ENCODE measurements around the gene COG1.

COG1 gene

DNA sequence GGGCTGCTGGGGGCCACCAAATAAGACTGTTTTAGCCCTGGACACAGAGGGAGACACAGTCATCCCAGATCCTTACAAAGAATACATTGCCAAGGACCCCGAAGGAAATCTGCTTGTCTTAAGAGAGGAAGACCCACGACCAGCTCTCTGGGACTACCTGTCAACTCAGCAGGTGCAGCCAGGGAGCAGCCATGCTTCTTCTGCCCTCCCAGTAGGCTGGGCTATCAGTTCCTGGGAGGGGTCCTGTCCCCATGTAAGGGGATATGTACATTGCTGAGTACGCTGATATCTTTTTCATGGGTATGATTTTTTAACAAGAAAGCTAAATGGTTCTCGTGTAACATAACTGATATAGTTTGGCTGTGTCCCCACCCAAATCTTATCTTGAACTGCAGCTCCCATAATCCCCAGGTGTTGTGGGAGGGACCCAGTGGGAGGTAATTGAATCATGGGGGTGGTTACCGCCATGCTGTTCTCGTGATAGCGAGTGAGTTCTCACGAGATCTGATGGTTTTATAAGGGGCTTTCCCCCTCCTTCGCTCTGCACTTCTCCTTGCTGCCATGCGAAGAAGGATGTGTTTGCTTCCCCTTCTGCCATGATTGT is 16.8 kb upstream of the COG1 start:
- Histone ChIP-seq H3K27ac (ENCODE audit: low read length) (no peak overlapping the region), H3K9me3 (ENCODE audit: control insufficient read depth, low read depth, low read length) (no peaks in the 10 kb centered on the region), H3K4me3 (ENCODE audit: low read length) (no peak overlapping the region), H3K9ac (ENCODE audit: low read length) (no peak overlapping the region), H3K27me3 (ENCODE audit: control insufficient read depth, insufficient read depth, low read length) (no peaks in the 10 kb centered on the region), H3K36me3 (ENCODE audit: control insufficient read depth, low read depth, low read length) (no peaks in the 10 kb centered on the region), H3K4me1 (ENCODE audit: control insufficient read depth, low read depth, low read length) (peaks cover 6% of the 10 kb centered on the region)

DNA sequence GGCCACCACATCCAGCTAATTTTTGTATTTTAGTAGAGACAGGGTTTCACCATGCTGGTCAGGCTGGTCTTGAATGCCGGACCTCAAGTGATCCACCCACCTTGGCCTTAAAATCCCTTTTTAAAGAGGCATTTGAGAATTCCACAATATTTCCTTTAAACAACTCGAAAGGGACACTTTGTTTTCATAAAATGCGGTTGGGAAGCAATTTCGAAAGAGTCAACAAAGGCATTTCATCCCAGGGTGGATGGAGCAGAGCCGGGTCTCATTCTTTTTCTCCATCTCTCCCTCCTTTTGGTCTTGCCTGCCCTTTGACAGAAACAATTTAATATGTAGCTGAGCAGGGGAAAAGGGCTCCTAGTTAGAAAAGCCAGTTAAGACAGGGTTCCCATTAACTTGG is 13.5 kb upstream of the COG1 start:
- no peaks in the 10 kb centered on the region for H3K36me3 ChIP-seq (ENCODE audit: control insufficient read depth, low read depth, low read length)
- H3K27ac ChIP-seq (ENCODE audit: low read length) = no peak overlapping the region
- no peak overlapping the region for H3K4me3 ChIP-seq (ENCODE audit: low read length)
- no peaks in the 10 kb centered on the region for H3K27me3 ChIP-seq (ENCODE audit: control insufficient read depth, insufficient read depth, low read length)
- no peak overlapping the region for H3K9ac ChIP-seq (ENCODE audit: low read length)
- no peaks in the 10 kb centered on the region for H3K9me3 ChIP-seq (ENCODE audit: control insufficient read depth, low read depth, low read length)
- no peaks in the 10 kb centered on the region for H3K4me1 ChIP-seq (ENCODE audit: control insufficient read depth, low read depth, low read length)

DNA sequence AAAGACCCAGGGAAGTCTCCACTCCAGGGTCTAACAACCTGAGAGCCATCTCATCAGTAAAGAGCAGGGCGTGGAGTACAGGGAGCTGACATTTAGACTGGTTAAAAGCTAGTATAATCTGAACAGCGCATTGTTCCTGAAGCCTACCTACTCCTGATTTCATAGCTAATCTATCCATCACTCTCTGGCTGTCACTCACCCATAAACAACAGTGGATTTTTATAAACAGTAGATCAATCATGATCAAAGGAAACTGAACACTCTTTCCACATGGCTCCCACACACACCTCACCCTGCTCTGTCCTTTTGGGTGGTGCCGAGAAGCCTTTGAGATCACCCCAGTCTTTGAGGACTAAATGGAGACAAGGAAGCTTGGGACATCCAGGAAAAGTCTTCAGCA is 13.0 kb upstream of the COG1 start:
- H3K9ac ChIP-seq (ENCODE audit: low read length) = no peak overlapping the region
- no peaks in the 10 kb centered on the region for H3K4me1 ChIP-seq (ENCODE audit: control insufficient read depth, low read depth, low read length)
- no peak overlapping the region for H3K27ac ChIP-seq (ENCODE audit: low read length)
- no peaks in the 10 kb centered on the region for H3K27me3 ChIP-seq (ENCODE audit: control insufficient read depth, insufficient read depth, low read length)
- no peak overlapping the region for H3K4me3 ChIP-seq (ENCODE audit: low read length)
- H3K36me3 ChIP-seq (ENCODE audit: control insufficient read depth, low read depth, low read length) = no peaks in the 10 kb centered on the region
- no peaks in the 10 kb centered on the region for H3K9me3 ChIP-seq (ENCODE audit: control insufficient read depth, low read depth, low read length)

DNA sequence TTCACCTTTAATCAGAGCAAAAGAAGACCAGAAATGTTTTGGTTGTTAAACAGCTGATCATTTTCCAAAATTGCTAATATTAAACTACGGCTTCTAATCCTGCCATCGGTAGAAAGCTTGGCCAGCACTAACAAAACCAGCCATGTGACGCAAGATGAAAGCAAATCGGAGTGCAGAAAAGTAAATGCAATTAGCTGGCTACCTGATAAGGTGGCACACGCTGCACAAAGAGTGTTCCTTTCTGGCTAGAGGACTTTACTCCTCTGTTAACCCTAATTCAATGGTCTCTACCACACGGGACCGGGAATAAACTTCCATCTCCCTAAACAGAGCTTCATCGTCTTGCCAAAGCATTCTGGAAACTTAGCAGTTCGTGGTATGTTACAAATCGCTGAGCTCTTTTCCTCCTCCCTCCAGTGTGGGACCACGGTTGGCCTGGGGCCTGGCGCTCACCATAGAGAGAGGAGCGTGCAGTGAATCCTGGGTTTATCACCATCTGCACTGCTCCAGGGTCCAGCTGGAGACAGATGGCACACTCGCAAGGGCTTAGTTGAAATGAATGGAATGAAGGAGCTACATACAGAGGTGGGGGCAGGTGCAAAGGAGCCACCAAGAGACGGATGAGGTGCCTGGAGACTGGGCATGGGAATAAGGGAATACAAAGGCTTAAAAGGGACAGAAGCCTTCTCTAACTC is 10.1 kb upstream of the COG1 start:
- no peak overlapping the region for H3K27ac ChIP-seq (ENCODE audit: low read length)
- no peak overlapping the region for H3K4me3 ChIP-seq (ENCODE audit: low read length)
- no peaks in the 10 kb centered on the region for H3K27me3 ChIP-seq (ENCODE audit: control insufficient read depth, insufficient read depth, low read length)
- no peaks in the 10 kb centered on the region for H3K9me3 ChIP-seq (ENCODE audit: control insufficient read depth, low read depth, low read length)
- H3K36me3 ChIP-seq (ENCODE audit: control insufficient read depth, low read depth, low read length) = no peaks in the 10 kb centered on the region
- no peaks in the 10 kb centered on the region for H3K4me1 ChIP-seq (ENCODE audit: control insufficient read depth, low read depth, low read length)
- no peak overlapping the region for H3K9ac ChIP-seq (ENCODE audit: low read length)

GRCh38 chr17:73184136-73184993 is 8.5 kb upstream of the COG1 start:
- Histone ChIP-seq H3K9me3 (ENCODE audit: control insufficient read depth, low read depth, low read length) (no peaks in the 10 kb centered on the region), H3K4me1 (ENCODE audit: control insufficient read depth, low read depth, low read length) (no peaks in the 10 kb centered on the region), H3K36me3 (ENCODE audit: control insufficient read depth, low read depth, low read length) (no peaks in the 10 kb centered on the region), H3K27ac (ENCODE audit: low read length) (no peak overlapping the region), H3K9ac (ENCODE audit: low read length) (no peak overlapping the region), H3K4me3 (ENCODE audit: low read length) (no peak overlapping the region), H3K27me3 (ENCODE audit: control insufficient read depth, insufficient read depth, low read length) (no peaks in the 10 kb centered on the region)

GRCh38 chr17:73186283-73187050 is 6.4 kb upstream of the COG1 start:
- Histone ChIP-seq H3K9me3 (ENCODE audit: control insufficient read depth, low read depth, low read length) (no peaks in the 10 kb centered on the region), H3K36me3 (ENCODE audit: control insufficient read depth, low read depth, low read length) (no peaks in the 10 kb centered on the region), H3K4me1 (ENCODE audit: control insufficient read depth, low read depth, low read length) (no peaks in the 10 kb centered on the region), H3K27ac (ENCODE audit: low read length) (no peak overlapping the region), H3K4me3 (ENCODE audit: low read length) (no peak overlapping the region), H3K9ac (ENCODE audit: low read length) (no peak overlapping the region), H3K27me3 (ENCODE audit: control insufficient read depth, insufficient read depth, low read length) (no peaks in the 10 kb centered on the region)

GRCh38 chr17:73187203-73187769 is 5.6 kb upstream of the COG1 start:
- no peak overlapping the region for H3K27ac ChIP-seq (ENCODE audit: low read length)
- no peaks in the 10 kb centered on the region for H3K36me3 ChIP-seq (ENCODE audit: control insufficient read depth, low read depth, low read length)
- H3K9me3 ChIP-seq (ENCODE audit: control insufficient read depth, low read depth, low read length) = no peaks in the 10 kb centered on the region
- H3K4me1 ChIP-seq (ENCODE audit: control insufficient read depth, low read depth, low read length) = no peaks in the 10 kb centered on the region
- H3K4me3 ChIP-seq (ENCODE audit: low read length) = no peak overlapping the region
- H3K27me3 ChIP-seq (ENCODE audit: control insufficient read depth, insufficient read depth, low read length) = no peaks in the 10 kb centered on the region
- H3K9ac ChIP-seq (ENCODE audit: low read length) = no peak overlapping the region

GRCh38 chr17:73188011-73188410 is 4.8 kb upstream of the COG1 start:
- Histone ChIP-seq H3K4me3 (ENCODE audit: low read length) (no peak overlapping the region), H3K9ac (ENCODE audit: low read length) (no peak overlapping the region), H3K27ac (ENCODE audit: low read length) (no peak overlapping the region), H3K36me3 (ENCODE audit: control insufficient read depth, low read depth, low read length) (no peaks in the 10 kb centered on the region), H3K27me3 (ENCODE audit: control insufficient read depth, insufficient read depth, low read length) (no peaks in the 10 kb centered on the region), H3K9me3 (ENCODE audit: control insufficient read depth, low read depth, low read length) (no peaks in the 10 kb centered on the region), H3K4me1 (ENCODE audit: control insufficient read depth, low read depth, low read length) (no peaks in the 10 kb centered on the region)

DNA sequence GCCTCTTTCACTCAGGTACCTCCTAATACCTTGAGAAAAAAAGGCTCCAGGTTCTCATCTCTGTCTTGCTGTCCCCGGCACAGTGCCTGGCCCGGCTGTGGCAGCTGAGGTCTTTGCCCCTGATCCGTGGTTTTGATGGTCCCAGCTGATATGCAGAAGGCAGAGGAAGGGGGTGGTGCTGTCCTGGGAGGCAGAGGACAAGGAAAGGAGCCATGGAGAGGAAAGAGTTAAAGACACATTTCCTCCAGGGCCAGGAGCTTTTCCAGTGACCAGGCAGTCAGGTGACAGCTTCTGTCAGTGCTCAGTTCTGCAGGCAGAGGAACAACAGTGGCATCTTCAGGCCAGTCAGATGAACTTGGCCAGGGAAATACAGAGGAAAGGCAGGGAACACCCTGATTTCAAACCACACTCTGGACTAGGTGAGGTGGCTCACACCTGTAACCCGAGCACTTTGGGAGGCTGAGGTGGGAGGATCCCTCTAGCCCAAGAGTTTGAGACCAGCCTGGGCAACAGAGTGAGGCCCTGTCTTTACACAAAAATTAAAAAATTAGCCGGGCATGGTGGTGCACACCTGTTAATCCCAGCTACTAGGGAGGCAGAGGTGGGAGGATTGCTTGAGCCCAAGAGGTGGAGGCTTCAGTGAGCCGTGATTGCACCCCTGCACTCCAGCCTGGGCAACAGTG is 3.3 kb upstream of the COG1 start:
- Histone ChIP-seq H3K36me3 (ENCODE audit: control insufficient read depth, low read depth, low read length) (no peaks in the 10 kb centered on the region), H3K4me3 (ENCODE audit: low read length) (no peak overlapping the region), H3K9ac (ENCODE audit: low read length) (no peak overlapping the region), H3K9me3 (ENCODE audit: control insufficient read depth, low read depth, low read length) (no peaks in the 10 kb centered on the region), H3K4me1 (ENCODE audit: control insufficient read depth, low read depth, low read length) (no peaks in the 10 kb centered on the region), H3K27ac (ENCODE audit: low read length) (no peak overlapping the region), H3K27me3 (ENCODE audit: control insufficient read depth, insufficient read depth, low read length) (no peaks in the 10 kb centered on the region)

- peaks cover 3% of the 10 kb centered on the region for H3K36me3 ChIP-seq (ENCODE audit: control insufficient read depth, low read depth, low read length)
- peak overlapping the region; percentile 91 for H3K4me3 ChIP-seq (ENCODE audit: low read length)
- H3K27ac ChIP-seq (ENCODE audit: low read length) = peak overlapping the region; percentile 81
- H3K27me3 ChIP-seq (ENCODE audit: control insufficient read depth, insufficient read depth, low read length) = no peaks in the 10 kb centered on the region
- peak overlapping the region; percentile 94 for H3K9ac ChIP-seq (ENCODE audit: low read length)
- H3K4me1 ChIP-seq (ENCODE audit: control insufficient read depth, low read depth, low read length) = no peaks in the 10 kb centered on the region
- H3K9me3 ChIP-seq (ENCODE audit: control insufficient read depth, low read depth, low read length) = no peaks in the 10 kb centered on the region
Observed at GRCh38 chr17:73191443-73192205, 1.2 kb upstream of the COG1 start.
